Osteoblast (primary cell): ENCODE results near the gene SDR9C7. TPM values are rescaled to one million over a fixed set of nuclear protein-coding genes. Genes with fewer than 3 reads are reported as not detected.

ENCODE experiments used
- DNase-seq: peaks from one replicate; pipeline ENCODE4 v3.0.0; 2011; ENCODE audit warnings: low spot score, mixed read lengths; ENCODE audit not compliant: insufficient read length; ENCODE audit errors: missing footprints
- H2AFZ ChIP-seq: 2 replicates; pipeline ENCODE4 v1.6.0; 2011; ENCODE audit warnings: mild to moderate bottlenecking, low read length
- H3K27ac ChIP-seq: 2 replicates; pipeline ENCODE4 v1.5.1; 2011; ENCODE audit warnings: mild to moderate bottlenecking, low read depth, low read length, moderate library complexity
- H3K27me3 ChIP-seq: 2 replicates; pipeline ENCODE4 v1.6.0; 2012; ENCODE audit warnings: mild to moderate bottlenecking, control low read depth, inconsistent platforms, low read length, moderate library complexity; ENCODE audit not compliant: insufficient read depth
- H3K36me3 ChIP-seq: 2 replicates; pipeline ENCODE4 v1.5.1; 2011; ENCODE audit warnings: mild to moderate bottlenecking, low read length, control low read depth, moderate library complexity; ENCODE audit not compliant: insufficient read depth
- H3K4me1 ChIP-seq: 2 replicates; pipeline ENCODE4 v1.5.1; 2011; ENCODE audit warnings: mild to moderate bottlenecking, low read length, control low read depth, moderate library complexity; ENCODE audit not compliant: insufficient read depth
- H3K4me2 ChIP-seq: 2 replicates; pipeline ENCODE4 v1.6.0; 2011; ENCODE audit warnings: mild to moderate bottlenecking, low read length; ENCODE audit not compliant: insufficient read depth
- H3K4me3 ChIP-seq: fragments of 200-600 bp; sonication (generic); 3 replicates; pipeline ENCODE4 v1.5.1; 2012; ENCODE audit warnings: mild to moderate bottlenecking, low read length, inconsistent platforms; ENCODE audit not compliant: insufficient read depth
- H3K79me2 ChIP-seq: 2 replicates; pipeline ENCODE4 v1.6.0; 2012; ENCODE audit warnings: mild to moderate bottlenecking, low read length, control low read depth, inconsistent platforms; ENCODE audit not compliant: insufficient read depth
- H3K9me3 ChIP-seq: 2 replicates; pipeline ENCODE4 v1.5.1; 2011; ENCODE audit warnings: low read depth, low read length, control low read depth
- H4K20me1 ChIP-seq: 2 replicates; pipeline ENCODE4 v1.6.0; 2012; ENCODE audit warnings: mild to moderate bottlenecking, low read length, control low read depth; ENCODE audit not compliant: insufficient read depth
- CTCF ChIP-seq: IDR thresholded peaks from 2 replicates; pipeline ENCODE4 v1.5.1; 2011; ENCODE audit warnings: mild to moderate bottlenecking, low read depth, low read length, moderate library complexity; ENCODE audit errors: extremely low read depth
- total RNA-seq: library from RNA; depleted of rRNA; stranded (reverse); fragments of >200 nt; gene quantifications from 2 replicates; pipeline ENCODE4 v1.2.3, GENCODE V29; 2012

The SDR9C7 gene
- total RNA-seq, 1 donor = not detected

- DNase-seq = no peak
- no peak for TF ChIP-seq CTCF
- Histone ChIP-seq H3K9me3 (peaks cover 7% of the 10 kb centered on the region), H3K79me2 (no peaks in the 10 kb centered on the region), H3K27me3 (no peaks in the 10 kb centered on the region), H3K27ac (no peak overlapping the region), H4K20me1 (no peaks in the 10 kb centered on the region), H3K4me1 (no peaks in the 10 kb centered on the region), H3K4me3 (no peak overlapping the region), H3K36me3 (no peaks in the 10 kb centered on the region), H3K4me2 (no peak overlapping the region), H2AFZ (no peak overlapping the region)
Observed at GRCh38 chr12:56900583-56900982, 33.6 kb downstream of the SDR9C7 start.

- Histone ChIP-seq H2AFZ (no peak overlapping the region), H3K4me3 (no peak overlapping the region), H3K27me3 (no peaks in the 10 kb centered on the region), H3K27ac (no peak overlapping the region), H3K36me3 (no peaks in the 10 kb centered on the region), H3K79me2 (no peaks in the 10 kb centered on the region), H4K20me1 (no peaks in the 10 kb centered on the region), H3K9me3 (peaks cover 7% of the 10 kb centered on the region), H3K4me1 (no peaks in the 10 kb centered on the region), H3K4me2 (no peak overlapping the region)
- TF ChIP-seq CTCF = no peak
- no peak for DNase-seq
Observed at GRCh38 chr12:56898938-56899337, 35.3 kb downstream of the SDR9C7 start.

- TF ChIP-seq CTCF = no peak
- Histone ChIP-seq H3K4me1 (no peaks in the 10 kb centered on the region), H3K79me2 (no peaks in the 10 kb centered on the region), H3K4me3 (no peak overlapping the region), H3K36me3 (no peaks in the 10 kb centered on the region), H3K27me3 (no peaks in the 10 kb centered on the region), H3K4me2 (no peak overlapping the region), H3K27ac (no peak overlapping the region), H3K9me3 (peaks cover 7% of the 10 kb centered on the region), H4K20me1 (no peaks in the 10 kb centered on the region), H2AFZ (no peak overlapping the region)
- peak; percentile 81 for DNase-seq
Observed at GRCh38 chr12:56897844-56898361, 36.3 kb downstream of the SDR9C7 start.

GRCh38 chr12:56896082-56896481 is 38.1 kb downstream of the SDR9C7 start:
- H3K4me2 ChIP-seq = no peak overlapping the region
- H3K79me2 ChIP-seq = no peaks in the 10 kb centered on the region
- H3K27me3 ChIP-seq = no peaks in the 10 kb centered on the region
- peaks cover 6% of the 10 kb centered on the region for H3K9me3 ChIP-seq
- H3K27ac ChIP-seq = no peak overlapping the region
- no peak for TF ChIP-seq CTCF
- no peak overlapping the region for H2AFZ ChIP-seq
- no peaks in the 10 kb centered on the region for H3K4me1 ChIP-seq
- H4K20me1 ChIP-seq = no peaks in the 10 kb centered on the region
- H3K4me3 ChIP-seq = no peak overlapping the region
- no peak for DNase-seq
- no peaks in the 10 kb centered on the region for H3K36me3 ChIP-seq
